ENCODE data around the gene MEIS3.

MEIS3 gene

GRCh38 chr19:47356900-47357299 is 62.4 kb downstream of the MEIS3 start:
- DNase-seq, result no peak

GRCh38 chr19:47353307-47353712 is 66.0 kb downstream of the MEIS3 start:
- no peak for DNase-seq
